Heart left ventricle (tissue), 16 donors: ENCODE results near the gene SEM1. TPM values are rescaled to one million over a fixed set of nuclear protein-coding genes. Genes with fewer than 3 reads are reported as not detected.

ENCODE experiments used
- ATAC-seq, 4 donors: fragments of 200-7000 bp; cut with Tn5 transposase; one replicate each; pipeline ENCODE4 v1.9.1; 2020 to 2022; ENCODE audit warnings: moderate library complexity in 4 of 4, mild to moderate bottlenecking in 3 of 4, moderate number of reproducible peaks in 1 of 4
- DNase-seq, 5 donors: peaks; one replicate each; pipeline ENCODE4 v3.0.0-alpha.2; 2020
- H3K27ac ChIP-seq, 12 donors: fragments of 200-600 bp; sonication (generic) in 4 of 12; one replicate each; pipeline versions ENCODE4 v1.5.0 to v1.8.0; 2016 to 2022; ENCODE audit warnings: mild to moderate bottlenecking in 2 of 12
- H3K27me3 ChIP-seq, 9 donors: fragments of 200-600 bp; sonication (generic) in 2 of 9; one replicate each; pipeline versions ENCODE4 v1.5.1 to v1.8.0; 2016 to 2022; ENCODE audit warnings: mild to moderate bottlenecking in 3 of 9
- H3K36me3 ChIP-seq, 9 donors: fragments of 200-600 bp; sonication (generic) in 2 of 9; one replicate each; pipeline versions ENCODE4 v1.5.0 to v1.8.0; 2018 to 2022; ENCODE audit warnings: mild to moderate bottlenecking in 2 of 9
- H3K4me1 ChIP-seq, 12 donors: fragments of 200-600 bp; sonication (generic) in 4 of 12; one replicate each; pipeline versions ENCODE4 v1.5.0 to v1.8.0; 2016 to 2022; ENCODE audit warnings: mild to moderate bottlenecking in 3 of 12
- H3K4me3 ChIP-seq, 12 donors: fragments of 200-600 bp; sonication (generic) in 4 of 12; one replicate each; pipeline versions ENCODE4 v1.5.0 to v1.8.0; 2017 to 2022; ENCODE audit warnings: mild to moderate bottlenecking in 9 of 12, moderate library complexity in 4 of 12
- H3K9me3 ChIP-seq, 12 donors: fragments of 200-600 bp; sonication (generic) in 4 of 12; one replicate each; pipeline versions ENCODE4 v1.5.0 to v1.8.0; 2016 to 2022; ENCODE audit warnings: mild to moderate bottlenecking in 1 of 12
- CTCF ChIP-seq, 12 donors: fragments of 200-600 bp; sonication (generic) in 4 of 12; IDR thresholded peaks; one replicate each; pipeline versions ENCODE4 v1.5.0 to v1.8.0; 2018 to 2022; ENCODE audit warnings: antibody characterized with exemption in 12 of 12, mild to moderate bottlenecking in 5 of 12
- POLR2A ChIP-seq, 2 donors: fragments of 450-650 bp; IDR thresholded peaks; one replicate each; pipeline ENCODE4 v1.6.1; 2017; ENCODE audit warnings: antibody characterized with exemption in 2 of 2, mild to moderate bottlenecking in 2 of 2, moderate library complexity in 2 of 2
- WGBS, 4 donors: extraction: QIAGEN DNeasy Blood & Tissue Kit in 2 of 4; methylation state at CpG; one replicate each; pipeline versions ENCODE4 v1.1.5 to v1.1.7; 2013 to 2018; 5-methylcytosine and 5-hydroxymethylcytosine counted together
- intact Hi-C, 10 donors: fragments of 100-400 bp; cut with DNase I; formaldehyde crosslinking; loops; one replicate each; pipeline versions ENCODE4 v1.11.1 to v1.14.2; 2022
- polyA plus RNA-seq, 2 donors: library from polyadenylated mRNA; stranded (reverse); fragments of 200-250 nt; gene quantifications; one replicate each; pipeline ENCODE4 v1.2.3, GENCODE V29; 2013
- total RNA-seq, 9 donors: library from RNA; depleted of rRNA in 2 of 9; stranded (reverse); fragments of >200 nt in 2 of 9; fragmentation: NEBNext Ultra II Directional in 3 of 9; extraction: Animal tissue kit (Norgen Biotek cat#: 25700) in 3 of 9; gene quantifications; one replicate each; pipeline versions ENCODE4 v1.1.0 to v1.2.4, GENCODE V29; 2016 to 2023
- donor health status: ischemic (EF 13 %, LVEDD 7.1; RV severe dilation, severe dysfunction).
- donor health status: healthy with polysubstance abuse.
- donor health status: DM: no; HTN: yes; CAD: no.
- donor health status: DM: no; HTN: no; CAD: no.
- donor health status: ischemic (EF 25% LVEDD 6.9; RV normal size, moderate dysfunction).
- donor health status: ischemic (EF 25% LVEDD 5.7; RV mildly dilated, moderate dysfunction).
- donor health status: healthy.
- donor health status: DM: yes; HTN: yes; CAD: no.
- donor health status: ischemic (EF 35%, LVEDD 5.7; RV mildly dilated, moderate dysfunction).
- donor health status: nonischemic (EF 11% LVEDD 7.7; RV severe dilation, severe dysfunction).
- donor health status: DM: yes; HTN: yes; CAD: no.
- donor health status: PGD.
- donor health status: ischemic (EF 29% LVEDD 5.4; RV normal size, mild dysfunction).
- donor health status: nonischemic (EF 23%, LVEDD 6.1; RV moderate dilation, normal function).

Gene SEM1
- total and polyA plus RNA-seq, 11 donors: 25.5 to 157 (median 44.1) TPM

GRCh38 chr7:96707901-96708774 lies 1.5 kb downstream of the SEM1 start:
- 91 to 96% (median 94%) methylated on average over 4 of the region's 4 CpGs for WGBS, 4 donors
- TF ChIP-seq POLR2A (IDR thresholded peaks at IDR 0.05): no peak
- no peak for TF ChIP-seq CTCF (IDR thresholded peaks at IDR 0.05)
- ATAC-seq (no peak), DNase-seq (no peak)
- peaks cover 6 to 32% (median 24%) of the 10 kb centered on the region in 12 donors for H3K4me1 ChIP-seq
- peaks cover 0 to 22% (median 14%) of the 10 kb centered on the region in 9 donors for H3K36me3 ChIP-seq
- peak overlapping the region in 1 of 12 donors; percentile 85 for H3K27ac ChIP-seq
- no peaks in the 10 kb centered on the region for H3K27me3 ChIP-seq
- intact Hi-C loops: loop anchor here in 4 of 10 donors (5.0 to 10.0 kb wide), 3 partner anchors 293 to 386 kb away; partner anchors contain the start of gene SLC25A13 (in 4 of the 4)
- peak overlapping the region in 11 of 12 donors; percentile 61 to 99 (median 90) for H3K4me3 ChIP-seq
- peaks cover 0 to 4% (median 0%) of the 10 kb centered on the region in 12 donors for H3K9me3 ChIP-seq

- no peaks in the 10 kb centered on the region for H3K27me3 ChIP-seq
- intact Hi-C loops: loop anchor here in 4 of 10 donors (10.0 kb wide), 2 partner anchors 286 to 376 kb away; partner anchors contain the start of gene SLC25A13 (in 3 of the 4)
- WGBS, 4 donors: 74 to 91% (median 89%) methylated on average over 3 of the region's 3 CpGs
Observed at GRCh38 chr7:96701258-96701657, 8.4 kb downstream of the SEM1 start.

GRCh38 chr7:96700516-96700915 lies 9.1 kb downstream of the SEM1 start:
- H3K4me3 ChIP-seq: no peak overlapping the region
- intact Hi-C loops: loop anchor here in 4 of 10 donors (10.0 kb wide), 2 partner anchors 286 to 376 kb away; partner anchors contain the start of gene SLC25A13 (in 3 of the 4)
- WGBS, 4 donors: 92 to 95% (median 93%) methylated on average over 2 of the region's 2 CpGs
- ATAC-seq (no peak), DNase-seq (no peak)
- H3K9me3 ChIP-seq: no peaks in the 10 kb centered on the region
- peaks cover 0 to 14% (median 5%) of the 10 kb centered on the region in 9 donors for H3K36me3 ChIP-seq
- H3K27ac ChIP-seq: no peak overlapping the region
- H3K27me3 ChIP-seq: no peaks in the 10 kb centered on the region
- TF ChIP-seq POLR2A (IDR thresholded peaks at IDR 0.05): no peak
- TF ChIP-seq CTCF (IDR thresholded peaks at IDR 0.05): no peak
- H3K4me1 ChIP-seq: peaks cover 0 to 44% (median 18%) of the 10 kb centered on the region in 12 donors

More at GRCh38 chr7:96701258-96701657, 8.4 kb downstream of the SEM1 start:
- H3K9me3 ChIP-seq: no peaks in the 10 kb centered on the region
- no peak overlapping the region for H3K27ac ChIP-seq
- no peak for ATAC-seq
- no peak overlapping the region for H3K4me3 ChIP-seq
- no peak for DNase-seq
- TF ChIP-seq CTCF (IDR thresholded peaks at IDR 0.05) (no peak), POLR2A (IDR thresholded peaks at IDR 0.05) (no peak)
- peaks cover 0 to 19% (median 5%) of the 10 kb centered on the region in 9 donors for H3K36me3 ChIP-seq
- peaks cover 0 to 36% (median 11%) of the 10 kb centered on the region in 12 donors for H3K4me1 ChIP-seq
